Gastrocnemius medialis (tissue), 4 donors: ENCODE measurements around the gene MSANTD7.

ENCODE experiments used
- POLR2A ChIP-seq, 2 donors: fragments of 450-650 bp; IDR thresholded peaks; one replicate each; pipeline ENCODE4 v1.6.1; 2017; ENCODE audit warnings: antibody characterized with exemption in 2 of 2, mild to moderate bottlenecking in 2 of 2, moderate library complexity in 2 of 2
- TF ChIP-seq, protein P1 (sequence below), 5 experiments: fragments of 450-650 bp in 3 of 5; fragments of 200-600 bp in 2 of 5; sonication (generic) in 2 of 5; IDR thresholded peaks in 4 of 5; conservative IDR thresholded peaks in 1 of 5; 1 replicate in 4 of 5; 2 replicates in 1 of 5; pipeline ENCODE4 v1.5.1; 2016 to 2019; ENCODE audit warnings: antibody characterized with exemption in 5 of 5, mild to moderate bottlenecking in 3 of 5, moderate library complexity in 3 of 5

GRCh38 chr10:14840178-14840577, 2.1 kb downstream of the MSANTD7 start:
- TF ChIP-seq POLR2A (IDR thresholded peaks at IDR 0.05), result no peak
- TF ChIP-seq, protein P1, sequence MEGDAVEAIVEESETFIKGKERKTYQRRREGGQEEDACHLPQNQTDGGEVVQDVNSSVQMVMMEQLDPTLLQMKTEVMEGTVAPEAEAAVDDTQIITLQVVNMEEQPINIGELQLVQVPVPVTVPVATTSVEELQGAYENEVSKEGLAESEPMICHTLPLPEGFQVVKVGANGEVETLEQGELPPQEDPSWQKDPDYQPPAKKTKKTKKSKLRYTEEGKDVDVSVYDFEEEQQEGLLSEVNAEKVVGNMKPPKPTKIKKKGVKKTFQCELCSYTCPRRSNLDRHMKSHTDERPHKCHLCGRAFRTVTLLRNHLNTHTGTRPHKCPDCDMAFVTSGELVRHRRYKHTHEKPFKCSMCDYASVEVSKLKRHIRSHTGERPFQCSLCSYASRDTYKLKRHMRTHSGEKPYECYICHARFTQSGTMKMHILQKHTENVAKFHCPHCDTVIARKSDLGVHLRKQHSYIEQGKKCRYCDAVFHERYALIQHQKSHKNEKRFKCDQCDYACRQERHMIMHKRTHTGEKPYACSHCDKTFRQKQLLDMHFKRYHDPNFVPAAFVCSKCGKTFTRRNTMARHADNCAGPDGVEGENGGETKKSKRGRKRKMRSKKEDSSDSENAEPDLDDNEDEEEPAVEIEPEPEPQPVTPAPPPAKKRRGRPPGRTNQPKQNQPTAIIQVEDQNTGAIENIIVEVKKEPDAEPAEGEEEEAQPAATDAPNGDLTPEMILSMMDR (IDR thresholded peaks at IDR 0.05 in 4 of 5, conservative IDR thresholded peaks at IDR 0.05 in 1 of 5), result no peak
